Vagina (tissue), 2 donors: ENCODE measurements around the gene MKRN2.

Source experiments
- POLR2A ChIP-seq, 2 donors: fragments of 450-650 bp; IDR thresholded peaks; one replicate each; pipeline ENCODE4 v1.6.1; 2017; ENCODE audit warnings: antibody characterized with exemption in 2 of 2, mild to moderate bottlenecking in 2 of 2, moderate library complexity in 2 of 2
- TF ChIP-seq, protein P1 (sequence below), 3 experiments: fragments of 450-650 bp in 2 of 3; fragments of 200-600 bp in 1 of 3; sonication (generic) in 1 of 3; IDR thresholded peaks; one replicate each; pipeline ENCODE4 v1.5.1; 2017 to 2019; ENCODE audit warnings: antibody characterized with exemption in 3 of 3, mild to moderate bottlenecking in 2 of 3, moderate library complexity in 2 of 3

DNA sequence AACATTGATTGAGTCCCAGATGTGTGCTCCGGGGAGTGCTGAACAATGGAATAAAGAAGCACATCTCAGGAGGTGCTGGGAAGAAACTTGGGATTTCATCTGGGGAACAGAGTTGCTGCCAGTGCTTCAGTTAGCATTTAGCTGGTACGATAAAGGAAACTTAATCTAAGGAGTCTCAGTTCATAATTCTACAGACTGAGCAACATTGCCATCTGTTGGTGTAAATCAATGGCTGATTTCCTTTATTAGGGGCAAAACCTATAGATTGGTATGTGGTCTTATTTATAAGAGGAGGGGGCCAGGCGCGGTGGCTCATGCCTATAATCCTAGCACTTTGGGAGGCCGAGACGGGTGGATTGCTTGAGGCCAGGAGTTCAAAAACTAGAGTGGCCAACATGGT lies 20.5 kb upstream of the MKRN2 start:
- TF ChIP-seq, protein P1, sequence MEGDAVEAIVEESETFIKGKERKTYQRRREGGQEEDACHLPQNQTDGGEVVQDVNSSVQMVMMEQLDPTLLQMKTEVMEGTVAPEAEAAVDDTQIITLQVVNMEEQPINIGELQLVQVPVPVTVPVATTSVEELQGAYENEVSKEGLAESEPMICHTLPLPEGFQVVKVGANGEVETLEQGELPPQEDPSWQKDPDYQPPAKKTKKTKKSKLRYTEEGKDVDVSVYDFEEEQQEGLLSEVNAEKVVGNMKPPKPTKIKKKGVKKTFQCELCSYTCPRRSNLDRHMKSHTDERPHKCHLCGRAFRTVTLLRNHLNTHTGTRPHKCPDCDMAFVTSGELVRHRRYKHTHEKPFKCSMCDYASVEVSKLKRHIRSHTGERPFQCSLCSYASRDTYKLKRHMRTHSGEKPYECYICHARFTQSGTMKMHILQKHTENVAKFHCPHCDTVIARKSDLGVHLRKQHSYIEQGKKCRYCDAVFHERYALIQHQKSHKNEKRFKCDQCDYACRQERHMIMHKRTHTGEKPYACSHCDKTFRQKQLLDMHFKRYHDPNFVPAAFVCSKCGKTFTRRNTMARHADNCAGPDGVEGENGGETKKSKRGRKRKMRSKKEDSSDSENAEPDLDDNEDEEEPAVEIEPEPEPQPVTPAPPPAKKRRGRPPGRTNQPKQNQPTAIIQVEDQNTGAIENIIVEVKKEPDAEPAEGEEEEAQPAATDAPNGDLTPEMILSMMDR (IDR thresholded peaks at IDR 0.05), result no peak
- TF ChIP-seq POLR2A (IDR thresholded peaks at IDR 0.05), result no peak
